GM12878 (cell line): ENCODE measurements around the gene PRKX. TPM values are rescaled to one million over a fixed set of nuclear protein-coding genes. Genes with fewer than 3 reads are reported as not detected.

ENCODE experiments used
- ATAC-seq: fragments of 200-7000 bp; cut with Tn5 transposase; 3 replicates; pipeline ENCODE4 v1.9.1; 2020; ENCODE audit warnings: mild to moderate bottlenecking, moderate library complexity
- BruUV-seq: library from RNA; stranded (reverse); fragments of 400-500 nt; replicated peaks from 2 replicates; lab custom pipeline; 2021; lab: Mats Ljungman, UMichigan
- CTCF ChIA-PET: fragments of 300-600 bp; sonication (Branson Sonifier 250); formaldehyde crosslinking; extraction: SDS; loops from one replicate; lab custom pipeline; 2021; ENCODE audit warnings: inconsistent platforms; lab: Yijun Ruan, JAX
- POLR2A ChIA-PET: fragments of 350-600 bp; formaldehyde crosslinking; extraction: SDS; loops from one replicate; lab custom pipeline; 2021; ENCODE audit warnings: inconsistent platforms; lab: Charles Lee
- RAD21 ChIA-PET: fragments of 300-600 bp; sonication (Branson Sonifier 250); formaldehyde crosslinking; loops from one replicate; lab custom pipeline; 2023; ENCODE audit warnings: antibody characterized with exemption; ENCODE audit not compliant: unreplicated experiment; lab: Charles Lee
- SMC1A ChIA-PET: fragments of 300-600 bp; sonication (Branson Sonifier 250); formaldehyde crosslinking; loops from one replicate; lab custom pipeline; 2023; ENCODE audit not compliant: unreplicated experiment, uncharacterized antibody; lab: Charles Lee
- DNase-seq: peaks from one replicate; pipeline ENCODE4 v3.0.0-alpha.2; 2011; ENCODE audit warnings: low read depth, low spot score
- FAIRE-seq: peaks from 3 replicates; lab custom pipeline; 2011; peaks lifted over from hg19 to GRCh38; lab: Jason Lieb, UNC
- H2AFZ ChIP-seq: 2 replicates; pipeline ENCODE4 v1.6.0; 2011; ENCODE audit warnings: low read depth, low read length, control low read depth; ENCODE audit not compliant: control insufficient read depth
- H3K27ac ChIP-seq: 2 replicates; pipeline ENCODE4 v1.5.1; 2011; ENCODE audit warnings: control low read depth; ENCODE audit not compliant: control insufficient read depth, insufficient read depth
- H3K27me3 ChIP-seq, 2 experiments: replicated peaks in 1 of 2; 2 replicates each; pipeline versions ENCODE4 v1.6.0 to v1.6.1; 2011; ENCODE audit warnings: low read length in 1 of 2; ENCODE audit not compliant: control insufficient read depth in 2 of 2, insufficient read depth in 2 of 2
- H3K36me3 ChIP-seq, 2 experiments: 2 replicates each; pipeline ENCODE4 v1.5.1; 2011; ENCODE audit warnings: low read length in 1 of 2; ENCODE audit not compliant: control insufficient read depth in 2 of 2, insufficient read depth in 2 of 2
- H3K4me1 ChIP-seq: 2 replicates; pipeline ENCODE4 v1.6.1; 2011; ENCODE audit warnings: mild to moderate bottlenecking, low read length, moderate library complexity, mixed read lengths; ENCODE audit not compliant: control insufficient read depth, insufficient read depth
- H3K4me2 ChIP-seq: 2 replicates; pipeline ENCODE4 v1.6.0; 2011; ENCODE audit warnings: control low read depth; ENCODE audit not compliant: control insufficient read depth, insufficient read depth
- H3K4me3 ChIP-seq: fragments of 200-600 bp; sonication (generic); 2 replicates; pipeline ENCODE4 v1.5.1; 2016
- H3K79me2 ChIP-seq: 2 replicates; pipeline ENCODE4 v1.6.0; 2011; ENCODE audit warnings: low read length; ENCODE audit not compliant: control insufficient read depth, insufficient read depth
- H3K9ac ChIP-seq: 2 replicates; pipeline ENCODE4 v1.8.0; 2011; ENCODE audit warnings: low read length, control low read depth, mixed read lengths; ENCODE audit not compliant: control insufficient read depth, insufficient read depth
- H3K9me3 ChIP-seq: replicated peaks from 3 replicates; pipeline ENCODE4 v1.5.1; 2011; ENCODE audit warnings: mild to moderate bottlenecking, low read length; ENCODE audit not compliant: control insufficient read depth, insufficient read depth
- H4K20me1 ChIP-seq: 2 replicates; pipeline ENCODE4 v1.6.0; 2011; ENCODE audit not compliant: control insufficient read depth, insufficient read depth
- CBFB ChIP-seq: IDR thresholded peaks from 2 replicates; pipeline ENCODE4 v1.6.1; 2016; ENCODE audit warnings: antibody characterized with exemption, low read depth
- E2F8 ChIP-seq: fragments of 450-650 bp; IDR thresholded peaks from 2 replicates; pipeline ENCODE4 v1.6.1; 2018; ENCODE audit warnings: mild to moderate bottlenecking, low read depth, moderate library complexity; ENCODE audit not compliant: partially characterized antibody
- EP300 ChIP-seq, 2 experiments: fragments of 150-350 bp in 1 of 2; IDR thresholded peaks; 2 replicates each; pipeline ENCODE4 v1.6.1; 2011 to 2012; ENCODE audit warnings: low read depth in 2 of 2, low read length in 2 of 2, borderline replicate concordance in 1 of 2, improper control_type of control experiment in 1 of 2, inconsistent platforms in 1 of 2; ENCODE audit not compliant: control insufficient read depth in 1 of 2
- MEF2B ChIP-seq: fragments of 450-650 bp; IDR thresholded peaks from 2 replicates; pipeline ENCODE4 v1.6.1; 2018; ENCODE audit warnings: mild to moderate bottlenecking, moderate library complexity; ENCODE audit not compliant: partially characterized antibody, poor library complexity, severe bottlenecking
- NKRF ChIP-seq: fragments of 450-650 bp; conservative IDR thresholded peaks from 2 replicates; pipeline ENCODE4 v1.6.1; 2017; ENCODE audit warnings: mild to moderate bottlenecking, moderate library complexity
- SKIL ChIP-seq: fragments of 450-650 bp; IDR thresholded peaks from 2 replicates; pipeline ENCODE4 v1.6.1; 2017; ENCODE audit warnings: mild to moderate bottlenecking, low read depth, inconsistent platforms; ENCODE audit not compliant: poor library complexity, severe bottlenecking
- TAF1 ChIP-seq: IDR thresholded peaks from 2 replicates; pipeline ENCODE4 v1.6.1; 2011; ENCODE audit warnings: mild to moderate bottlenecking, low read depth, low read length, borderline replicate concordance
- TARDBP ChIP-seq: IDR thresholded peaks from 2 replicates; pipeline ENCODE4 v1.6.1; 2016; ENCODE audit warnings: borderline replicate concordance
- WGBS: methylation state at CpG from one replicate; pipeline ENCODE4 v1.1.6; 2016; ENCODE audit warnings: low lambda C conversion rate; ENCODE audit not compliant: insufficient replicate concordance, insufficient coverage; ENCODE audit errors: missing lambda C conversion rate; 5-methylcytosine and 5-hydroxymethylcytosine counted together
- in situ Hi-C: fragments of 300-500 bp; cut with MboI; formaldehyde crosslinking; loops from 9 replicates; pipeline ENCODE4 v1.14.3; 2018; ENCODE audit warnings: mixed read lengths
- intact Hi-C: fragments of 100-400 bp; cut with micrococcal nuclease; formaldehyde crosslinking; loops from one replicate; pipeline ENCODE4 v1.14.2; 2022; ENCODE audit not compliant: unreplicated experiment
- polyA plus RNA-seq, 11 experiments: library from polyadenylated mRNA; depleted of rRNA in 4 of 11; unstranded in 6 of 11; stranded (reverse) in 5 of 11; fragments of >200 nt; fragmentation: Nextera tagmentation in 4 of 11; fragmentation: Illumina TruSeq in 1 of 11; extraction: Ambion mirVana in 4 of 11; extraction: Trizol in 1 of 11; gene quantifications; 1 replicate in 1 of 11; 2 replicates in 10 of 11; pipeline versions ENCODE4 v1.2.1 to v1.2.3, GENCODE V29; 2011 to 2016; ENCODE audit warnings: inconsistent platforms in 2 of 11, missing spikeins in 2 of 11, low read depth in 1 of 11
- total RNA-seq, 4 experiments: library from RNA; depleted of rRNA in 3 of 4; stranded (reverse); fragments of >200 nt in 3 of 4; fragmentation: Illumina TruSeq in 1 of 4; extraction: Trizol in 1 of 4; gene quantifications; 2 replicates each; pipeline versions ENCODE4 v1.2.1 to v1.2.3, GENCODE V29; 2013 to 2021

Gene PRKX
- total and polyA plus RNA-seq, 10 of the 15 experiments (the other 5 are each of a cell fraction or from before 2014, with no cell fraction given), result 3.9 to 45.3 (median 23.9) TPM

GRCh38 chrX:3699821-3700381 lies 13.5 kb downstream of the PRKX start (continued):
- TF ChIP-seq EP300 (IDR thresholded peaks at IDR 0.05; ENCODE audit: borderline replicate concordance in 1 of 2, control insufficient read depth in 1 of 2, low read depth in 2 of 2, low read length in 2 of 2) (no peak), NKRF (no peak), SKIL (no peak), TAF1 (0 out of 2 replicates have a peak, but pooled peaks have one; percentile 21)
- TF ChIP-seq, all 136 proteins: peak for 15

GRCh38 chrX:3697701-3698279 lies 15.7 kb downstream of the PRKX start:
- no peak overlapping the region for H3K4me3 ChIP-seq
- intact Hi-C loops, result no loop called here
- no peak overlapping the region for H3K9ac ChIP-seq
- ChIA-PET SMC1A (no interaction called here), POLR2A (no interaction called here), CTCF (no interaction called here), RAD21 (no interaction called here)
- H3K4me2 ChIP-seq, result no peak overlapping the region
- 0 out of 4 replicates have a peak, but pooled peaks cover 0 to 1% of the 10 kb centered on the region in 2 experiments for H3K36me3 ChIP-seq
- in situ Hi-C loops, result no loop called here
- FAIRE-seq (no peak), DNase-seq (no peak), ATAC-seq (no peak)
- 51% methylated on average over 16 of the region's 16 CpGs for WGBS
- BruUV-seq, result no TSS peak
- no peaks in the 10 kb centered on the region for H3K27me3 ChIP-seq
- no peak overlapping the region for H2AFZ ChIP-seq
- H3K27ac ChIP-seq, result no peak overlapping the region
- H4K20me1 ChIP-seq, result no peaks in the 10 kb centered on the region
- peaks cover 28% of the 10 kb centered on the region for H3K79me2 ChIP-seq
- no peaks in the 10 kb centered on the region; the same call in 2 of the 3 replicates for H3K9me3 ChIP-seq
- peaks cover 5% of the 10 kb centered on the region; the same call in 1 of the 2 replicates for H3K4me1 ChIP-seq
- TF ChIP-seq TARDBP, result no peak
- TF ChIP-seq E2F8, result no peak
- TF ChIP-seq MEF2B, result no peak
- TF ChIP-seq CBFB, result no peak
